Mucosa of gallbladder (tissue), 1 donor: ENCODE results near the gene SPAG6. TPM values are rescaled to one million over a fixed set of nuclear protein-coding genes. Genes with fewer than 3 reads are reported as not detected.

Source experiments
- DNase-seq: peaks from one replicate; pipeline ENCODE4 v3.0.0-alpha.2; 2020; ENCODE audit warnings: low spot score
- total RNA-seq: library from RNA; stranded (reverse); gene quantifications from one replicate; pipeline ENCODE4 v1.2.1, GENCODE V29; 2021
- donor health status: DM: no; HTN: no; CAD: no.

SPAG6 gene
- total RNA-seq, 1 donor from 2014 or later: 0.23 TPM

GRCh38 chr10:22460101-22460500, 114.8 kb downstream of the SPAG6 start:
- no peak for DNase-seq

- no peak for DNase-seq
Observed at GRCh38 chr10:22460531-22461403, 115.5 kb downstream of the SPAG6 start.

- no peak for DNase-seq
Observed at GRCh38 chr10:22461891-22462290, 116.6 kb downstream of the SPAG6 start.

- DNase-seq: no peak
Observed at GRCh38 chr10:22463255-22463654, 118.0 kb downstream of the SPAG6 start.

- no peak for DNase-seq
Observed at GRCh38 chr10:22464966-22465629, 119.8 kb downstream of the SPAG6 start.

DNA sequence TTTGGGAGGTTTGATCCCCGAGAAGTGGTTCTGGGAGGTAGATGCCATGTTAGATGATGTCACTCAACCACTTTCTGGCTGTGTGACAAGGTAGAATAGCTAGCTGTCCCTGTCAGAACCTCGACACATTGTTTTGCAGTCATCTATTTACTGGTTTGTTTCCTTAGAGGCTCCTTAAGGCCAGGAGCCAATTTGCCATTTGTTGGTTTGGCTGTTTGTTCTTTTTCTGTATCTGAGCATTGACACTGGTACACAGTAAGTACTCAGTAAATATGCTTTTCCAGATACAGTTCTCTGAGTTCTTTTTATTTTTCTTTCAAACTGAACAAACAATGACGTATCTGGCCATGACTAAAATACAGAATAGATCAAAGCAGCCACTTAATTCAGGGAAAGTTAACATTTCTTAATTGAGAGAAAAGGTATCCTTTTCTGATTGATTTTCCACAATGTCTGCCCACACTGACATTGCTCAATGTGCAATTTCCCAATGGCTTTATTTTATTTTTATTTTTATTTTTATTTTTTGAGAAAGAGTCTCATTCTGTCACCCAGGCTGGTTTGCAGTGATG, 121.6 kb downstream of the SPAG6 start:
- DNase-seq: no peak

Other genes starting within 250 kb of the SPAG6 start
- gene EBLN1, start 127.5 kb upstream of the SPAG6 start, total RNA-seq: not detected
- gene COMMD3, start 29.1 kb upstream of the SPAG6 start, total RNA-seq: 42.7 TPM
- 48.5 TPM for gene BMI1, start 24.4 kb upstream of the SPAG6 start, total RNA-seq